Stimulated activated CD4-positive, alpha-beta T cell treated with anti-CD3 and anti-CD28 coated beads, Interleukin-15, amount 100 ng/mL, for 48 hours (primary cell): ENCODE results near the gene TMEM143.
"Not testable (repeated sequence)": the region's sequence is repeated elsewhere in the genome, so short reads cannot be mapped to it uniquely, and the experiment has no call there.

Experiments
- DNase-seq, 2 donors: peaks; one replicate each; pipeline ENCODE4 v3.0.0-alpha.2; 2020; ENCODE audit warnings: low read depth in 2 of 2

The TMEM143 gene

DNA sequence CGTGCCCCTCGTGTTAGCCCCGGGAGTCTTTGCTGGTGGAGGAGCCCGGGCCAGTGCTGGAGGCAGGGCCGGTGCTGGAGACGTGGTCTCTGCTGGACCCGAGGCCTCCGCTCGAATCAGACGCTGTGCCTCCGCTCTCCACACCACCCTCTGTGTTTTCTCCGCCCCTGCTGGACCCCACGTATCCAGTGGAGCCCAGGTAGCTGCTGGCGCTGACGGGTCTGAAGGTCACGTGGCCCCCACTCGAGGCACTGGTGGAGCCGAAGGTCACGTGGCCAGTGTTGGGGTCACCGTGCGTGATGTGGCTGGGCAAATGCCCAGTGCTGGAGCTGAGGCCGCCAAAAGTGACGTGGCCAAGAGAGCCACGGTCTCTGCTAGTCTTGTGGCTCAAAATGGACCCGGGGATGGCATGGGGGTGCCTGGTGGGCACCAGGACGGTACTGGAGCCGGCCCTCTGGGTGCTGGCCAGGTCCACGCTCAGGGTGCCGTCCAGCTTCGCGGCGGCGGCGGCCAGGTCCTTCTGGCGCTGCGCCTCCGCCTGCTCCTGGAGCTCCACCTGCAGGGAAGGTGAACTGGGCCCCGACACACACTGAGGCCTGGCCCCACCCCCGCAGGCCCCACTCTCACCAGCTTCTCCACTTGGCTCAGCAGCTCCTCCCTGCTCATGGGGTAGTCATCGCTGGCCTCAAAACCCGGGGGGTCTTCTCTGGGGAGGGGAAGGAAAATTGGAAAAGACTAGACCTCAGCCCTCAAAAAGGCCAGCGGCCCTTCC is 66.6 kb downstream of the TMEM143 start:
- no peak for DNase-seq

DNA sequence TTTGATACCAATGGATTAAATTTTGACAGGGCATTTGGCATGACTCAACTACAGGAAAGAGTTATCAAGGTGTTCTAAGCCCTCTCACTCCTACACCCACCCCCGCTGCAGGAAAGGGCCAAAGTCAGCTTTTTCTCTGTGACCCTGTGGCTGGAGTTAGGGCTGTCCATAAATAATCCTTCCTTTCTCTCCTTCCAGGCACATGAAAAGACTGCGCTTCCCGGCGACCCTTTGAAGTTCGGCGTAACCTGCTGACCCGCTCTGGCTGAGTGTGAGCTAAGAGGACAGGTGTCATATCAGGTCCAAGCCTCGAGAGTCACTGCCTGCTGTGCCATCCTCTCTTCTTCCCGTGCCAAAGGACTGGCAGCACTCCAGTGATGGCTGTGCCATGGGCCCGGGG is 68.3 kb downstream of the TMEM143 start:
- DNase-seq, result no peak

DNA sequence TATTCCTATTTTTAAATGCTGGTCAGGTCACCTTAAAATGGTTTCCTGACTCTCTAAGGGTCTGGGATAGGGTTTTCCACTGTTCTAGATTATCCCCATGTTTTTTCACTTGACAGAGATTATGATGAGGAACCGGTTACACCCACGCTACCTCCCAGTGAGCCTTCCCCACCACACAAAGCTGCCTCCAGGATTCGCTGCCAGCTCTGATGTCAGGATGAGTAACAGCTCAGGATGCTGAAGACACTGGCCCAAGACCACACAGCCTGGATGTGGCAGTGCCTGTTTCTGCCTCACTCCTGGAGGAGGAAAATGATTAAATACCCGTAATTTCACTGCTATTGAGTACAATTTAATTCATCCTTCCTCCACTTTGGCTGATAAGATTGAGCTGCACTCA is 70.9 kb downstream of the TMEM143 start:
- DNase-seq, result no peak

DNA sequence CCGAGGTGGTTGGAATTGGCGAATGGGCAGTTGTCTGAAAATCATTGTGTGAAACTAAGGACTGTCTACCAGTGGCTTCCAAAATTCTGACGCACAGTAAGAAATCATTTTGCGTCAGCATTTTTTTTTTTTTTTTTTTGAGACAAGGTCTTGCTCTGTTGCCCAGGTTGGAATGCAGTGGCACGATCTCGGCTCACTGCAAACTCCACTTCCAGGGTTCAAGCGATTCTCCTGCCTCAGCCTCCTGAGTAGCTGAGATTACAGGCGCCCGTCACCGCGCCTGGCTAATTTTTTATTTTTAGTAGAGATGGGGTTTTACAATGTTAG is 72.3 kb downstream of the TMEM143 start:
- not testable (repeated sequence) for DNase-seq

DNA sequence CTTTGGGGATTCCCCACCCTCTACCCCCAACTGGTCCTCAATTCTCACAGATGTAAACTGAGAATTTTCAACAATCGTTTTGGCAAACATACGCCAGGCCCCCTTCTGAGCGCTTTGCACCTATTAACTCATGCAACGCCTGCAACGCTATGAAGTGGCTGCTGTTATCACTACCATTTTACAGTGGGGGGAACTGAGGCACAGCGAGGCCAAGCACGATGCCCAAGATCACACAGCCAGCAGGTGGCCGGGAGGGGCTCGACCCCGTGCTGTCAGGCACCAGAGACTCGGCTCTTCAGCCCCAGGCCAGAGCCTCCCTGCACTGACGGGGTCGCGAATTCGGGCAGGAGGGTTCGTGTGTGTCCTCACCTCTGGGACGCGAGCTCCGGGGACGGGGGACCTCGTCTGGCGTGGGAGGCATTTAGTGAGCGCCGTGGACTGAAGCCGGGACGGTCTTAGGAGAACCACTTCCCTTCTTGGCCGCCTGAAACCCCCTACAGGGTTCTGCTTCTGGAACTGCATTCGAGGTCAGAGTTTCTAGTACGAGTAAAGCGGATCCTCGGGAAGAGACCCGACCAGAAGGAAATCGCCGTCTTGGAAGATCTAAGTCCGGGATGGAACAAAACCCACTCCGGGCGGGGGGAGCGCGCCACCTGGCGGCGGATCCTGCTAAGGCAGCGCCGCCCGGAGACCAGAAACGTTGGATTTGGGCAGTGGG is 72.8 kb downstream of the TMEM143 start:
- DNase-seq, result peak in 1 of 2 donors; percentile 33

DNA sequence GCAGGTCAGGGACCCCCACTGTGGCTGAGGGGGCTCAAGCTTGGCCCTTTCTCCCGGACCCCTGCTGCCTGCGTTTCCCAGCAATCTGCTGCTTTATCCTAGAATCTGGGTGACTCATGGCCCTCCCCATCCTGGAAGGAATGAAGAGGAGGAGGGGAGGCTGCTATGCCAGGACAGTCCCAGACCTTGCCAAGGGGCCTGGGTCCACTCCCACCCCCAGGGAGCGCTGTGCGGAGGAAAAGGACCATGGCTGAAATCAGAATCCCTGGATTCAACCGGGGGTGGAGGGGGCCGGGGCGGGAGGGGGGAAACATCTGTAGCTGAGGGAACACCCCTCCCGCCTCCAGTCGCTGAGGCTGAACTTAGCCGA is 73.4 kb downstream of the TMEM143 start:
- no peak for DNase-seq

DNA sequence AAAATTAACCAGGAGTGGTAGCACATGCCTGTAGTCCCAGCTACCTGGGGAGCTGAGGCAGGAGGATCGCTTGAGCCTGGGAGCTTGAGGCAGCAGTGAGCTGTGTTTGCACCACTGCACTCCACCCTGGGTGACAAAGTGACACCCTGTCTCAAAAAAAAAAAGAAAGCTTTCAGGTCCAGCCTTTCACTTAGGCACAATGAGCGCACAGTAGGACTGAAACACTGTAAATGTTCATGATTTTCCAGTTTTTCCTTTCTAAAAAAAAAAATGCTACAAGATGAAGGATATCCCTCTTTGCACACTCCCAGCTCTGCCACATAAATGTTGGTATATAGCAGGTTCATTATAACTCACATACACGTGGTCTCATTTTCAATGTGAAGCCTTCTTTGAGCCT is 76.0 kb downstream of the TMEM143 start:
- no peak for DNase-seq

DNA sequence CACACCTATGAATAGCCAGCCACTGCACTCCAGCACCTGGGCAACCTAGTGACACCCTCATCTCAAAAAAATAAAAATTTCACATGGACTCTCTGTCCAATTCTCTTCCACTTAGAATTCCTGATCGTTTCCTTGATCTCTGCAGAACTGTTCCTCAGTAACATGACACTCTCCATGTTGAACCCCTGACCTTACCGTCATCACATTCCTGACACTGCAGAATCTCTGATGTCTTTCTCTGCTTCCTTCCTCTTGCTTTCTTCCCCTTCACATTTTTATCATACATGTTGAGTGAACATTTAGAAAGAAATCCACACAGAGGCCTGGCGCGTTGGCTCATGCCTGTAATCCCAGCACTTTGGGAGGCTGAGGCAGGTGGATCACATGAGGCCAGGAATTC is 78.8 kb downstream of the TMEM143 start:
- DNase-seq, result no peak

DNA sequence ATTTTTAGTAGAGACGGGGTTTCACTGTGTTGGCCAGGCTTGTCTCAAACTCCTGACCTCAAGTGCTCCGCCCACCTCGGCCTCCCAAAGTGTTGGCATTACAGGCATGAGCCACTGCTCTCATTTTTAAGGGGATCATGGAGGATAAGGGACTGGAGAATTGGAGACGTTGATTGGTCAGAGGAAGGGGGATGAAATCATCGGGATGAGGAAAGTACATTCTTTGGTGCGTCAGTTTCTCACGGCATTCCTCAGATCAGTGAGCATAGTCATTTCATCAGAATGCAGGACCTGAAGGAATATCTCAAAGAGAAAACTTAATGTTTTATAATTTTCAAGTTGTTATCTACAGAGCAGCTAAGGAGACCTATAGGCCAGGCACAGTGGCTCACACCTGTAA is 79.8 kb downstream of the TMEM143 start:
- DNase-seq, result no peak
